ENCODE data around the gene YIPF4.
A peak's percentile ranks its signal among the peaks of the same experiment; 100 is the strongest.
"Not testable (repeated sequence)": the region's sequence is repeated elsewhere in the genome, so short reads cannot be mapped to it uniquely, and the experiment has no call there.

YIPF4 gene

GRCh38 chr2:32277674-32278477, at the start of gene YIPF4:
TSS of gene YIPF4 (plus strand) at chr2:32277904. CDS start at chr2:32278156, 252 bp downstream.
- DNase-seq = peak; percentile 78 to 83

DNA sequence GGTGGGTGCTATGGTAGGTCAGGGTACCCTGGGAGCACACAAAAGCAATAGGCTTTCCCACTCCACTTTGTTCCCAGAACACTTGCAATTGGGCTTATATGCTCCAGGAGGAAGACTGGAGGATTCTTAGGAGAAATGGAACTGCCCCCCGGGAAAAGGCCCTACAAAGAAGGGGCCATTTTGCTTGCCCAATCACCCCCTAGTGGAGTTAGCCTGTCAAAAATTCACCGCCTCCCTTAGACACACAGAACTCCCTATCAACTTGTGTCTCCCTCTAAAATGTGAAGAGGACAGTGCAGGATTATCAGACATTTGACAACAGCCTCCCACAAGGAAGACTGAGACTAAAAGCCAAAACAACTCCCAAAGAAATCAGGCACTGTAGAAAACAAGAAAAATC, 49.5 kb upstream of the YIPF4 start:
- no peak for DNase-seq

DNA sequence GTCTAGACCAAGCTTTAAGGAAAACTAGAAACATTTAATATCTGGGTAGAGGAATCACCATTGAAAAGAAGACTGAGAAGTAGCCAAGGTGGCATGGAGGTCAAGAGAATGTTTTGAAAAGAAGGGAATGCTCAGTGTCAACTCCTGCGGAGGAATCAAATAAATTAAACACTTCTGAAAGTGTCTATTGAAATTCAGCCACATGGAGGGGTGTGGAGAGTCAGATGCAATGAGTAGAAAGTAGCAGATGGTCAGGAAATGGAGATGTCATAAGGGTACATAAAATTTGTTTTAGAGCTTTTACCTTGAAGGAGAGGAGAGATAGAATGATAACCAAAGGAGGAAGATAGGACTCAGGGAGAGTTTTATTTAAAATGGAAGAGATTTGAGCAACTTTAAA, 48.1 kb upstream of the YIPF4 start:
- DNase-seq = no peak

GRCh38 chr2:32231959-32232358, 45.7 kb upstream of the YIPF4 start:
- DNase-seq = no peak

GRCh38 chr2:32235315-32235714, 42.4 kb upstream of the YIPF4 start:
- no peak for DNase-seq

DNA sequence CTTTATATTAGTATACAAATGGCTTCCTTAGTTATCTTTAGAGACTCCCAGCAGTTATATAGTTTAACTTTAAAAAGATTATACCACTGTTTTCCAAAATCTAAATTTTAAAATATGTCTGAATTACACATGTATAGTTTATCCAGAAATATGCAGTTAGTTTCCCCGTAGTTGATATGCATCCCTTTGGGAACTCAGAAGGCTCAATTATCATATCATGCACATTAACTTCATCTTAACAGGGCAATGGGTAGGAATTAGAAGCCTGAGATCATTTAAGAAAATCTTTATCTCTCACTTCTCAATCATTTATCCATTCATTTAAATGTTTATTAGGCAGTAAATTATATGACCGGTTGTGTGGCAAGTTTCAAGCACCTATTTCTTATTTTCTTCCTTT, 40.2 kb upstream of the YIPF4 start:
- DNase-seq = no peak

- no peak for DNase-seq
Measured at GRCh38 chr2:32237996-32238395, 39.7 kb upstream of the YIPF4 start.

DNA sequence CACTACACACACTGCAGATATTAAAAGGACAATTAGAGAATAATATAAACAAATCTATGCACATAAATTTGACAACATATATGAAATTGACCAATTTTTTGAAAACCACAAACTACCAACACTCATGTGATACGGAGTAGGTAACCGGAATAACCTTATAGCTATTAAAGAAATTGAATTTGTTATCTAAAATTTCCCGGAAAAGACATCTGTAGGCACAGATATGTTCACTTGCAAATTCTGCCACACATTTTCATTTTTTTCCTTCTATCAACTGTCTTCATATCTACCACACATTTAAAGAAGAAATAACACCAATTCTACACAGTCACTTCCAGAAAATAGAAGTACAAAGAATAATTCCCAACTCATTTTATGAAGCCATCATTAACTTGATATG, 35.4 kb upstream of the YIPF4 start:
- no peak for DNase-seq

DNA sequence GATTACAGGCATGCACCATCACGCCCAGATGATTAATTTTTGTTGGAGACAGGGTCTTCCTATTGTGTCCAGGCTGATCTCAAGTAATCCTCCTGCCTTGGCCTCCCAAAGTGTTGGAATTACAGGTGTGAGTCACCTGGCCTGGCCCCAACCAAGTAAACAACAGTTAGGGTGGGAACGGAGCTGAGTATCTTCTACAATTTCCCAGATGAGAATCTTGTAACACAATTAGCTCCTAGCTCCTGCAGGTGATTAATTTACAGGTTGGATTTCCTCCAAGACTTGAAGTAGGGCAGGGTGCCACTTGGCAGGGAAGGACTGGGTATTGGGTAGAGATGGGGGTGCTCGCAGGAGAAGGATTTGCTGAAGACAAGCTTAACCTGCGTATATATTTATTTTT, 30.8 kb upstream of the YIPF4 start:
- DNase-seq = no peak

GRCh38 chr2:32248299-32248698, 29.4 kb upstream of the YIPF4 start:
- DNase-seq = no peak

- no peak for DNase-seq
Measured at GRCh38 chr2:32249731-32250236, 27.9 kb upstream of the YIPF4 start.

DNA sequence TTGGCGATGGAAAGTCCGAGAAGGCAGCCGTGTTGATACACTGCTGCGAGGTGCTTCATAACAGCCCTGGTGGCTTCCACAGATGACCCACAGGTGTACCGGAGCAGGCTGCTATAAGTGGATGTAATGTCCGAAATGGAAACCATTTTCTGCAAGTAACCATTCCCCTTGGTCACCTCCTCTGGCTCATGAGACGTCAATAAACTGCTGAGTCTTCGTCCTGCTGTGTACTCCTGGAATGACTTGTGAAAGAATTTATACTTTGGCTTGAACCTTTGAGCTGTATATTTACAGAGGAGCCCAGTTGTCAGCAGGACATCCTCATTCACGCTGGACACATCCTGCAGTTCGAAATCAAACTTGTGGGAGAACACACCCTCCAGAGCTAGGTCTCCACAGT, 27.4 kb upstream of the YIPF4 start:
- DNase-seq = no peak

DNA sequence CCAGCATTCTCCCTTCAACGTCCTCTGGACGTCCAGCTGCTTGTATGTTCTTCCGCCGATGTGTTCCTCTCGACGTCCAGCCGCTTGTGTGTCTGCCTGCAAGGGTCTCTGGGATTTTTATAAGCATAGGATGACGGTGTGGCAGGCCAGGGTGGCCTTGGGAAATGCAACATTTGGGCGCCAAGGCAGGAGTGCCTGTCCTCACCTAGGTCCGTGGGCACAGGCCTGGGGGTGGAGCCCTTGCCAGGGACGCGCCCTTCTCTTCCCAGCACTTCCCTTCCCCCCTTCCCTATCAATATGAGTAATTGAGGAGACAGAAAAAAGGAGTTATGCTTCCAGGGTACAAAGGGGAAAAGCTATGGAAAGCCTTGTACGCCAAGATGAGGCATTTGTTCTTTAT, 19.5 kb upstream of the YIPF4 start:
- no peak for DNase-seq

- no peak for DNase-seq
Measured at GRCh38 chr2:32260376-32260775, 17.3 kb upstream of the YIPF4 start.

GRCh38 chr2:32262105-32262504, 15.6 kb upstream of the YIPF4 start:
- no peak for DNase-seq

GRCh38 chr2:32264422-32265105, 13.1 kb upstream of the YIPF4 start, which contains the start of gene NLRC4:
TSS of gene NLRC4 (minus strand) at chr2:32264886. CDS start at chr2:32256775, 8,111 bp downstream.
- no peak for DNase-seq

GRCh38 chr2:32271063-32271462, 6.6 kb upstream of the YIPF4 start:
- no peak for DNase-seq

DNA sequence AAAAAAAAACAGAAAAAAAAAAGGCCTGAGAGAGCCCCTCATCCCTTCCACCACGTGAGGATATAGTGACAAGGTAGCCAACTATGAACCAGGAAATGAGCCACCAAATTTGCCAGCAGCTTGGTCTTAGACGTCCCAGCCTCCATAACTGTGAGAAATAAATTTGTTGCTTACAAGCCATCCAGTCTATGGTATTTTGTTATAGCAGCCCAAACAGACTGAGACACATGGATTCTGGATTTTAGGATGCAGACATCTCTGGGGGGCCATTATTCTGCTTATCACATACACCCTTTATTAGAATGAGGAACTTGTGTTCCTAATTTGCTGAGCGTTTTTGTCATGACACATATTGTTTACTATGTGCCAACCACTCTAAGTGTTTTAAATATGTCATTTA, 5.4 kb upstream of the YIPF4 start:
- no peak for DNase-seq

DNA sequence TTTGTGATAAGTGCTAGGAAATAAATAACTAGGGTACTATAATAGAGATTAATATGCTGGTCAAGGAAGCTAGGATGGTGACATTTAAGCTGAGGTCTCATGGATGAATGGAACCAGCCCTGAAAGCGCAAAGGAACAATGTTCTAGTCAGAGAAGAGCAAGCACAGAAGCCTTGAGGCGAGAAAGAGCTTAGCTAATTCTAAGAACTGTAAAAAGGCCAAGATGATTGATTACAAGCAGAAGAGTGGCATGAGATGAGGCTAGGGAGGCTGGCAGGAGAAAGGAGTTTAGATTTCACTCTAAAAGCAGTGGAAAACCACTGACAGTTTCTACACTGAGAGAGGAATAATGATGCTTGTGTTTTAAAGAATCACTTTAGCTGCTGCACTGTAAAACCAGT, 3.4 kb upstream of the YIPF4 start:
- DNase-seq = no peak

- DNase-seq = not testable (repeated sequence)
Measured at GRCh38 chr2:32275790-32276189, 1.9 kb upstream of the YIPF4 start.

GRCh38 chr2:32277363-32277673, 386 bp upstream of the YIPF4 start:
- no peak for DNase-seq

DNA sequence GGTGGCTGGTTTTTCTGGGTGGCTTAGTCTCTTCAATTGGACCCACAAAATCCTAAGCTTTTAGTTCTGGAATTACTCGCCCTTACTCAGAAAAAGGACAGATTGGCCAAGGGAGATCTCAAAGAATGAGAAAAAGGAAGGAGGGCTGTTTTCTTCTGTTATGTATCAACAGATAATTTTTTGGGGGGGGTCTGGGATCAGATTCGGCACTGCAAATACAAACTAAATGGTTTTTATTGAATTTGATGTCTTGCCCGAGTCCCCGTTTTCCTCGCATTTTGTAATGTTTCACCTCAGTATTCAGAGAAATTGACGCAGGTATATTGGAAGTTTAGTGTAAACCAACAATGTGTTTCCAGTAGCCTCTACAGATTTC, 762 bp downstream of the YIPF4 start:
- DNase-seq = no peak

GRCh38 chr2:32284321-32284720, 6.6 kb downstream of the YIPF4 start:
- no peak for DNase-seq

GRCh38 chr2:32289165-32289999, 11.7 kb downstream of the YIPF4 start:
- DNase-seq = no peak
